Measurements from ENCODE around the gene DNPEP.

DNA sequence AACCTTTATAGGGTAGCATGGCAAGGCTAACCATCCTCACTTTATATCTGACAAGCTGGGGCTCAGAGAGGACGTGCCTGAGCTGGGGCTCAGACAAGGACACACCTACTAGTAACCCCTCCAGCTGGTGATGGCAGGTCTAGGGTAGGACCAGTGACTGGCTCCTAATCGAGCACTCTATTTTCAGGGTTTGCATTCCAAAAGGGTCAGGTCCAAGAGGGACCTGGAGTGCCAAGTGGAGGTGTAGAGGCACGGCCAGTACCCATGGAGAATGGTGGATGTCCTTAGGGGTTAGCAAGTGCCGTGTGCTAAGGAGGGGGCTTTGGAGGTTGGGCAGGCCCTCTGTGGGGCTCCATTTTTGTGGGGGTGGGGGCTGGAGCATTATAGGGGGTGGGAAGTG lies 29.2 kb upstream of the DNPEP start:
- TF ChIP-seq EGR1 (IDR thresholded peaks at IDR 0.05; ENCODE audit: borderline replicate concordance, low read depth, low read length): no peak
- TF ChIP-seq, protein P1, sequence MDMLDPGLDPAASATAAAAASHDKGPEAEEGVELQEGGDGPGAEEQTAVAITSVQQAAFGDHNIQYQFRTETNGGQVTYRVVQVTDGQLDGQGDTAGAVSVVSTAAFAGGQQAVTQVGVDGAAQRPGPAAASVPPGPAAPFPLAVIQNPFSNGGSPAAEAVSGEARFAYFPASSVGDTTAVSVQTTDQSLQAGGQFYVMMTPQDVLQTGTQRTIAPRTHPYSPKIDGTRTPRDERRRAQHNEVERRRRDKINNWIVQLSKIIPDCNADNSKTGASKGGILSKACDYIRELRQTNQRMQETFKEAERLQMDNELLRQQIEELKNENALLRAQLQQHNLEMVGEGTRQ (IDR thresholded peaks at IDR 0.05; ENCODE audit: low read length): no peak
- TF ChIP-seq EZH2 (IDR thresholded peaks at IDR 0.05; ENCODE audit: low read depth, low read length, severe bottlenecking): no peak
- TF ChIP-seq ZNF274 (IDR thresholded peaks at IDR 0.05; ENCODE audit: borderline replicate concordance, extremely low read depth, low read length): no peak

All from H1 (cell line).